ENCODE results near the gene ENPP3. TPM values are rescaled to one million over a fixed set of nuclear protein-coding genes. Genes with fewer than 3 reads are reported as not detected.

The ENPP3 gene
- total and polyA plus RNA-seq, 9 of the 15 experiments (the other 6 are each of a cell fraction or from before 2014, with no cell fraction given), result 14.0 to 32.8 (median 21.6) TPM

- TF ChIP-seq KDM5B (IDR thresholded peaks at IDR 0.05; ENCODE audit: insufficient replicate concordance, low read depth, low read length), result peak; percentile 50
- no peak for TF ChIP-seq PURB (CRISPR knock-in tag; IDR thresholded peaks at IDR 0.05; ENCODE audit: low read depth)
- TF ChIP-seq, protein P1, sequence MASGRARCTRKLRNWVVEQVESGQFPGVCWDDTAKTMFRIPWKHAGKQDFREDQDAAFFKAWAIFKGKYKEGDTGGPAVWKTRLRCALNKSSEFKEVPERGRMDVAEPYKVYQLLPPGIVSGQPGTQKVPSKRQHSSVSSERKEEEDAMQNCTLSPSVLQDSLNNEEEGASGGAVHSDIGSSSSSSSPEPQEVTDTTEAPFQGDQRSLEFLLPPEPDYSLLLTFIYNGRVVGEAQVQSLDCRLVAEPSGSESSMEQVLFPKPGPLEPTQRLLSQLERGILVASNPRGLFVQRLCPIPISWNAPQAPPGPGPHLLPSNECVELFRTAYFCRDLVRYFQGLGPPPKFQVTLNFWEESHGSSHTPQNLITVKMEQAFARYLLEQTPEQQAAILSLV (tag; IDR thresholded peaks at IDR 0.05), result peak; percentile 66; the same call in 1 of the 2 replicates
- peak; percentile 45; the same call in 1 of the 2 replicates for TF ChIP-seq C11orf30 (IDR thresholded peaks at IDR 0.05; ENCODE audit: low read depth)
- peak in 1 of 3 experiments; percentile 42; a peak in 1 of 6 replicates for TF ChIP-seq ZBTB11 (CRISPR knock-in tag; IDR thresholded peaks at IDR 0.05)
- TF ChIP-seq WHSC1 (IDR thresholded peaks at IDR 0.05; ENCODE audit: low read length), result no peak
- TF ChIP-seq FOXP1 (CRISPR knock-in tag; IDR thresholded peaks at IDR 0.05), result no peak
- 0 out of 2 replicates have a peak, but pooled peaks have one; percentile 61 for TF ChIP-seq ZNF655 (CRISPR knock-in tag; IDR thresholded peaks at IDR 0.05)
- peak in 1 of 2 experiments; percentile 24; a peak in 1 of 4 replicates for TF ChIP-seq SRF (CRISPR knock-in tag; IDR thresholded peaks at IDR 0.05)
- peak in 1 of 2 experiments; percentile 46; a peak in 1 of 4 replicates for TF ChIP-seq CSDE1 (IDR thresholded peaks at IDR 0.05)
- TF ChIP-seq TAF9B (IDR thresholded peaks at IDR 0.05; ENCODE audit: partially characterized antibody), result peak; percentile 30
- TF ChIP-seq CEBPB (tag; IDR thresholded peaks at IDR 0.05), result peak; percentile 95
- peak; percentile 87 for TF ChIP-seq TBP (optimal IDR thresholded peaks at IDR 0.05; ENCODE audit: low read depth, low read length)
- TF ChIP-seq CHD1 (IDR thresholded peaks at IDR 0.05; ENCODE audit: low read length), result peak; percentile 59
- TF ChIP-seq MYNN (IDR thresholded peaks at IDR 0.05), result peak; percentile 91
- TF ChIP-seq MYNN (CRISPR knock-in tag; IDR thresholded peaks at IDR 0.05), result no peak
- 0 out of 2 replicates have a peak, but pooled peaks have one; percentile 12 for TF ChIP-seq FOSL1 (tag; conservative IDR thresholded peaks at IDR 0.05)
Measured at GRCh38 chr6:131636880-131637792, at the start of gene ENPP3 (continued).
